ENCODE results near the gene TRIO. TPM values are rescaled to one million over a fixed set of nuclear protein-coding genes. Genes with fewer than 3 reads are reported as not detected.

Gene TRIO
- total and polyA plus RNA-seq, 2 of the 8 experiments (the other 6 are each of a cell fraction or from before 2014, with no cell fraction given), result 35.1 to 69.1 TPM

DNA sequence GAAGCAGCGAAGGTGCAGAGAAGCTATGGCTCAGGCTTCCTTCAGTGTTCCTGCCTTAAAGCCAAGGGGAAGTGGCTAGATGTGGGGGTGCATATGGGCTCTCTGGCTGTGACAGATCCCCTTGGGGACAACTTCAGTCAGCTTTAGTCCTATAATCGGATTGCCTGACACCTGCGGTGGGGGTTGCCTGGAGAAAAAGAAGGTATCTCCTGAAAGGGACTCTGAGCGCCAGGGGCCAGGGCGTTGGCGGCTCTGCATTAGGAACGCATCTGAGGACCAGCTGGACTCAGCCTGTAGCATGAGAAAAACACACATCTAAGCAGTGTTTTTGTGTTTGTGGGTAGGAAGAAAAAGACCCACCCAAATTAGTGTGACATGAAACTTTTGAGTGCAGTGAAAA is 354.2 kb downstream of the TRIO start (continued):
- no peak for TF ChIP-seq SP2 (IDR thresholded peaks at IDR 0.05; ENCODE audit: low read length)
- TF ChIP-seq, protein P1, sequence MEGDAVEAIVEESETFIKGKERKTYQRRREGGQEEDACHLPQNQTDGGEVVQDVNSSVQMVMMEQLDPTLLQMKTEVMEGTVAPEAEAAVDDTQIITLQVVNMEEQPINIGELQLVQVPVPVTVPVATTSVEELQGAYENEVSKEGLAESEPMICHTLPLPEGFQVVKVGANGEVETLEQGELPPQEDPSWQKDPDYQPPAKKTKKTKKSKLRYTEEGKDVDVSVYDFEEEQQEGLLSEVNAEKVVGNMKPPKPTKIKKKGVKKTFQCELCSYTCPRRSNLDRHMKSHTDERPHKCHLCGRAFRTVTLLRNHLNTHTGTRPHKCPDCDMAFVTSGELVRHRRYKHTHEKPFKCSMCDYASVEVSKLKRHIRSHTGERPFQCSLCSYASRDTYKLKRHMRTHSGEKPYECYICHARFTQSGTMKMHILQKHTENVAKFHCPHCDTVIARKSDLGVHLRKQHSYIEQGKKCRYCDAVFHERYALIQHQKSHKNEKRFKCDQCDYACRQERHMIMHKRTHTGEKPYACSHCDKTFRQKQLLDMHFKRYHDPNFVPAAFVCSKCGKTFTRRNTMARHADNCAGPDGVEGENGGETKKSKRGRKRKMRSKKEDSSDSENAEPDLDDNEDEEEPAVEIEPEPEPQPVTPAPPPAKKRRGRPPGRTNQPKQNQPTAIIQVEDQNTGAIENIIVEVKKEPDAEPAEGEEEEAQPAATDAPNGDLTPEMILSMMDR (IDR thresholded peaks at IDR 0.05; ENCODE audit: control extremely low read depth in 1 of 3, insufficient read depth in 1 of 3, low read depth in 1 of 3, low read length in 3 of 3), result no peak
- TF ChIP-seq, protein P2, sequence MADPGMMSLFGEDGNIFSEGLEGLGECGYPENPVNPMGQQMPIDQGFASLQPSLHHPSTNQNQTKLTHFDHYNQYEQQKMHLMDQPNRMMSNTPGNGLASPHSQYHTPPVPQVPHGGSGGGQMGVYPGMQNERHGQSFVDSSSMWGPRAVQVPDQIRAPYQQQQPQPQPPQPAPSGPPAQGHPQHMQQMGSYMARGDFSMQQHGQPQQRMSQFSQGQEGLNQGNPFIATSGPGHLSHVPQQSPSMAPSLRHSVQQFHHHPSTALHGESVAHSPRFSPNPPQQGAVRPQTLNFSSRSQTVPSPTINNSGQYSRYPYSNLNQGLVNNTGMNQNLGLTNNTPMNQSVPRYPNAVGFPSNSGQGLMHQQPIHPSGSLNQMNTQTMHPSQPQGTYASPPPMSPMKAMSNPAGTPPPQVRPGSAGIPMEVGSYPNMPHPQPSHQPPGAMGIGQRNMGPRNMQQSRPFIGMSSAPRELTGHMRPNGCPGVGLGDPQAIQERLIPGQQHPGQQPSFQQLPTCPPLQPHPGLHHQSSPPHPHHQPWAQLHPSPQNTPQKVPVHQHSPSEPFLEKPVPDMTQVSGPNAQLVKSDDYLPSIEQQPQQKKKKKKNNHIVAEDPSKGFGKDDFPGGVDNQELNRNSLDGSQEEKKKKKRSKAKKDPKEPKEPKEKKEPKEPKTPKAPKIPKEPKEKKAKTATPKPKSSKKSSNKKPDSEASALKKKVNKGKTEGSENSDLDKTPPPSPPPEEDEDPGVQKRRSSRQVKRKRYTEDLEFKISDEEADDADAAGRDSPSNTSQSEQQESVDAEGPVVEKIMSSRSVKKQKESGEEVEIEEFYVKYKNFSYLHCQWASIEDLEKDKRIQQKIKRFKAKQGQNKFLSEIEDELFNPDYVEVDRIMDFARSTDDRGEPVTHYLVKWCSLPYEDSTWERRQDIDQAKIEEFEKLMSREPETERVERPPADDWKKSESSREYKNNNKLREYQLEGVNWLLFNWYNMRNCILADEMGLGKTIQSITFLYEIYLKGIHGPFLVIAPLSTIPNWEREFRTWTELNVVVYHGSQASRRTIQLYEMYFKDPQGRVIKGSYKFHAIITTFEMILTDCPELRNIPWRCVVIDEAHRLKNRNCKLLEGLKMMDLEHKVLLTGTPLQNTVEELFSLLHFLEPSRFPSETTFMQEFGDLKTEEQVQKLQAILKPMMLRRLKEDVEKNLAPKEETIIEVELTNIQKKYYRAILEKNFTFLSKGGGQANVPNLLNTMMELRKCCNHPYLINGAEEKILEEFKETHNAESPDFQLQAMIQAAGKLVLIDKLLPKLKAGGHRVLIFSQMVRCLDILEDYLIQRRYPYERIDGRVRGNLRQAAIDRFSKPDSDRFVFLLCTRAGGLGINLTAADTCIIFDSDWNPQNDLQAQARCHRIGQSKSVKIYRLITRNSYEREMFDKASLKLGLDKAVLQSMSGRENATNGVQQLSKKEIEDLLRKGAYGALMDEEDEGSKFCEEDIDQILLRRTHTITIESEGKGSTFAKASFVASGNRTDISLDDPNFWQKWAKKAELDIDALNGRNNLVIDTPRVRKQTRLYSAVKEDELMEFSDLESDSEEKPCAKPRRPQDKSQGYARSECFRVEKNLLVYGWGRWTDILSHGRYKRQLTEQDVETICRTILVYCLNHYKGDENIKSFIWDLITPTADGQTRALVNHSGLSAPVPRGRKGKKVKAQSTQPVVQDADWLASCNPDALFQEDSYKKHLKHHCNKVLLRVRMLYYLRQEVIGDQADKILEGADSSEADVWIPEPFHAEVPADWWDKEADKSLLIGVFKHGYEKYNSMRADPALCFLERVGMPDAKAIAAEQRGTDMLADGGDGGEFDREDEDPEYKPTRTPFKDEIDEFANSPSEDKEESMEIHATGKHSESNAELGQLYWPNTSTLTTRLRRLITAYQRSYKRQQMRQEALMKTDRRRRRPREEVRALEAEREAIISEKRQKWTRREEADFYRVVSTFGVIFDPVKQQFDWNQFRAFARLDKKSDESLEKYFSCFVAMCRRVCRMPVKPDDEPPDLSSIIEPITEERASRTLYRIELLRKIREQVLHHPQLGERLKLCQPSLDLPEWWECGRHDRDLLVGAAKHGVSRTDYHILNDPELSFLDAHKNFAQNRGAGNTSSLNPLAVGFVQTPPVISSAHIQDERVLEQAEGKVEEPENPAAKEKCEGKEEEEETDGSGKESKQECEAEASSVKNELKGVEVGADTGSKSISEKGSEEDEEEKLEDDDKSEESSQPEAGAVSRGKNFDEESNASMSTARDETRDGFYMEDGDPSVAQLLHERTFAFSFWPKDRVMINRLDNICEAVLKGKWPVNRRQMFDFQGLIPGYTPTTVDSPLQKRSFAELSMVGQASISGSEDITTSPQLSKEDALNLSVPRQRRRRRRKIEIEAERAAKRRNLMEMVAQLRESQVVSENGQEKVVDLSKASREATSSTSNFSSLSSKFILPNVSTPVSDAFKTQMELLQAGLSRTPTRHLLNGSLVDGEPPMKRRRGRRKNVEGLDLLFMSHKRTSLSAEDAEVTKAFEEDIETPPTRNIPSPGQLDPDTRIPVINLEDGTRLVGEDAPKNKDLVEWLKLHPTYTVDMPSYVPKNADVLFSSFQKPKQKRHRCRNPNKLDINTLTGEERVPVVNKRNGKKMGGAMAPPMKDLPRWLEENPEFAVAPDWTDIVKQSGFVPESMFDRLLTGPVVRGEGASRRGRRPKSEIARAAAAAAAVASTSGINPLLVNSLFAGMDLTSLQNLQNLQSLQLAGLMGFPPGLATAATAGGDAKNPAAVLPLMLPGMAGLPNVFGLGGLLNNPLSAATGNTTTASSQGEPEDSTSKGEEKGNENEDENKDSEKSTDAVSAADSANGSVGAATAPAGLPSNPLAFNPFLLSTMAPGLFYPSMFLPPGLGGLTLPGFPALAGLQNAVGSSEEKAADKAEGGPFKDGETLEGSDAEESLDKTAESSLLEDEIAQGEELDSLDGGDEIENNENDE (IDR thresholded peaks at IDR 0.05; ENCODE audit: insufficient replicate concordance, low read length), result no peak
